CD4-positive, alpha-beta T cell treated with Interferon alpha-2 for 1 hour (primary cell): Measurements from ENCODE around the gene DCP1B.

ENCODE experiments used
- DNase-seq, 2 donors: peaks; one replicate each; pipeline ENCODE4 v3.0.0-alpha.2; 2020 to 2022

DCP1B gene

DNA sequence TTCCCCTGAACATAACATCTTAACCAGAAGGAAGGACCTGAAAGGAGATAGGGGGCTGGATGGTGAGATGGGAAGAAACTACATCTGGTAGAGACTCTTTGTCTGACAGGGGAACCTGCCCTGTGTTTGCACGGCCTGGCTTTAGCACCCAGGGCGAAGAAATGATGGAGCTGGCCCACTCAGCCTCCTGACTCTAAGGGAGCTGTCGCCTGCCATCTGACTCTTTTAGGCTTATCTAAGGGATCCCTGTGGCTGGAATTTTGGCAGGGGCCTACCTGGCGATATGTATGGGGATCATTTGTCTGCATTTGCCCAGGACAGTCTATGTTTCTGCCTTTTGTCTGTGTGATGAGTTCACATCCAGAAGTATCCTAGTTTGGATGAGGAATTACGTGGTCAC, 70.2 kb downstream of the DCP1B start:
- DNase-seq: no peak

DNA sequence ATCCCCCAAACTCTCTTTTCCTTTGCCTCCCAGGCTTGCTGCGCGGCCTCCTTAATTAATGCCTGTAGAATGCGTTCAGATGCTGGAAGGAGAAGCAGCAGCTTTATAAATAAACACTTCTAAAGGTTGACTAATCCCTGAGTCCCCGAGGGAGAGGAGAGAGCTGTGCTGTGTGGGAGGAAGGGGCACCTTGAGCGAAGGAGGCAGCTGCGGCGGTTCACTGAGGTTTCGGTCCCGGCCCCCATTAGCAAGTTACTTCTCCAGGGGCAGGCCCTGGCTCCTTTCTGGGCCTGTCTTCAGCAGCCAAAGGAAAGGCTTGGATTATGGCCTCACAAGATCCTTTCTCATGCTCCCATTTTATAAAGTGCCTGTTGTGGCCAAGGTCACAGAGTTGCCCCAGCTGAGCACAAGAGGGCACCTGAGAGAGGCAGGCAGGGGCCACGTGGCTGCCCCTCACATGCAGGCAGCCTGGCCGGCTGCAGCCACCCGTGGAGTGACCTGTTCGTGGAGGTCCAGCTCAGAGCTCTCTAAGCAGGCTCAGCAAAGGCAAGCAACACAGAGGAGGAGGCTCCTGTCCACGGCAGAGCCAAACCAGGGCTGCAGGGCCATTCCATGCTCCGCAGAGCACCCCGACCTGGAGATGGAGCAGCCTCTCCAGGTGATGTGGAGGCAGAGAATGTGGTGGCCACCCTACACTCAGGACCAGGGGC, 70.8 kb downstream of the DCP1B start:
- DNase-seq: no peak

DNA sequence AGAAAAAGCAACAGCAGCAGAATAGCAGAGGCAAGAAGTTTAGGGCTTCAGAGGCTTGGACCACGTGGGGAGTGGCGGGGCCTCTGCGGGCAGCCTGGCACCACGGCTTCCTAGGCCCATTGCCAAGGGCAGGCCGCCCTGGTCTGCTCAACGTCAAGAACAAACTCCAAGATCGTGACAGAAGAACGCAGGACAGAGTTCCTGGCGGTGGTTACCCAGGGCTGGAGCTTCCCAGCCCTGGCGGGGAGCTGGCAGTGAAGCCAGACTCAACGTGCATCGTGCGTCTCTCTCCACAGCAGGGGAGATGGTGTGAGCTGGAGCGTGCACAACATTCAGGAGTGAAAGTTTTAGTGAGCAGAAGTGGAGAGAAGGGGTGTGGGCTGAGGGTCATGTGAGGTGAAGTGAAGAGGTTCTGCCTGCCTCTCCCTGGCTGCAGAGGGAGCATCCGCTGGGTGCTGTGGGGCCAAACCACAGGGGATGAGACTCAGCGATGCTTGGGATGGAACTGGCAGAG, 71.9 kb downstream of the DCP1B start:
- DNase-seq: no peak

GRCh38 chr12:1931642-1932041, 72.6 kb downstream of the DCP1B start:
- DNase-seq: no peak

DNA sequence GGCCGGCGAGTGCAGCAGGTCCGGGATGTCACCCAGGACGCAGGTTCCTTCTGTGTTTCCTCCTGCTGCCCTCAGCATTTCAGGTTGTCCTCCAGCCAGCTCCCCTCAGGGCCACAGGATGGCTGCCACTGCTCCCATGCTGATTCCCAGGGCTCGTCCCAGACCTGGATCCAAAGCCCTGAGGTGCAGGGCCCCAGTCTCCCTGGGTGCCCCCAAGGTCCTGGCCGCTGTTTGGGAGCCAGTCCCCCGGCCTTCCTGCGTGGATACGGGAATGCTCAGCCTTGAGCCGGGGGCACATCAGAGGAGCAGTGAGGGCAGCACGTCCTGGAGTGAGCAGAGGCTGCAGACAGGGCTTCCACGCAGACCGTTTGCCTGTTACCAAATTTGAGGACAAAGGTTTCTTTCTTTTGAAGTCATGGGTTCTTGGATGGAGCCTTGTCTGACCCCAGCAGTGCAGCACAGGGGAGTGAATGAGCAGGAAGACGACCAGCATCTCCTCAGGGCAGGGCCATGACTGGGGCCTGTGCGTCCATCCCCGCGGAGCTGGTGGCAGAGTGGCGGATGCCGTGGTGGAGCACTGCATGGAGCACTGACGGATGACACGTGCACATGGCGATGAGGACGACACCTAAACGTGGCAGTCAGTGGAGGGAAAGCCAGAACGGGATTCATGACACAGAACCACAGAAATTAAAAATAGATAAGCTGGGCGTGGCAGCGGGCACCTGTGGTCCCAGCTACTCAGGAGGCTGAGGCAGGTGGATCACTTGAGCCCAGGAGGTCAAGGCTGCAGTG, 73.3 kb downstream of the DCP1B start:
- no peak for DNase-seq

DNA sequence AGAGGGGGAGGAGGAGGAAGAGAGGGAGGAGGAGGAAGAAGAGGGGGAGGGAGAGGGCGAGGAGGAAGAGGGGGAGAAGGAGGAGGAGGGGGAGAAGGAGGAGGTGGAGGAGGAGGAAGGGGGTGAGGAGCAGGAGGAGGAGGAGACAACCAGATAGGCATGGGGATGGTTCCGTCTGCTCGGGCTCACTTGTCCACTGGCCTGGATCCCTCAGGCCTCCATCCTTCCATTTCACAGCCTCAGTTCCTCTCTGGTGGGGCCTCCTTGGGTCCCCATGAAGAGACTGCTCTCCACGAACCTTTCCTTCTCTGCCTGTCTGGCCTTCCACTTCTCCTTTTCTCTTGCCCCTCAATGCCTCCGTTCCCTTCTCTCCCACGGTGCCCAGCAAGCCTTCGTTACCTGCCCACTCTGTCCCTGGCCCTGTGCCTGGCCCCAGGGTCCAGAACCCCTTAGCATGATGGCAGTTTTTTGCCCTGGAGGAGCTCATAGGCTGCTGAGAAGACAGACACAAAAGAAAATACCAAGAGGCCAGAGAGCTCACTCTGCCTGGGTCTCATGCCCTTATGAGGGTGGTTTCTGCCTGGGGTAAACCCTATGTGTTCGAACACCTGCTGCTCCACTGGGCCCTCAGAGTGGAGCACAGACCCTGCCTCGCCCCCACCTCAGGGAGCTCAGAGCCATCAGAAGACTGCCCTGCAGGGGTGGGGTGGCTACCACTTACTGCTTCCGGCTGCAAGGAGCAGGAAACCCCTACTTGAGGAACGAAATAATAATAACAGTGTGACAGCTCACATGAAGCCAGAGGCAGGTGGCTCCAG, 74.1 kb downstream of the DCP1B start:
- no peak for DNase-seq

DNA sequence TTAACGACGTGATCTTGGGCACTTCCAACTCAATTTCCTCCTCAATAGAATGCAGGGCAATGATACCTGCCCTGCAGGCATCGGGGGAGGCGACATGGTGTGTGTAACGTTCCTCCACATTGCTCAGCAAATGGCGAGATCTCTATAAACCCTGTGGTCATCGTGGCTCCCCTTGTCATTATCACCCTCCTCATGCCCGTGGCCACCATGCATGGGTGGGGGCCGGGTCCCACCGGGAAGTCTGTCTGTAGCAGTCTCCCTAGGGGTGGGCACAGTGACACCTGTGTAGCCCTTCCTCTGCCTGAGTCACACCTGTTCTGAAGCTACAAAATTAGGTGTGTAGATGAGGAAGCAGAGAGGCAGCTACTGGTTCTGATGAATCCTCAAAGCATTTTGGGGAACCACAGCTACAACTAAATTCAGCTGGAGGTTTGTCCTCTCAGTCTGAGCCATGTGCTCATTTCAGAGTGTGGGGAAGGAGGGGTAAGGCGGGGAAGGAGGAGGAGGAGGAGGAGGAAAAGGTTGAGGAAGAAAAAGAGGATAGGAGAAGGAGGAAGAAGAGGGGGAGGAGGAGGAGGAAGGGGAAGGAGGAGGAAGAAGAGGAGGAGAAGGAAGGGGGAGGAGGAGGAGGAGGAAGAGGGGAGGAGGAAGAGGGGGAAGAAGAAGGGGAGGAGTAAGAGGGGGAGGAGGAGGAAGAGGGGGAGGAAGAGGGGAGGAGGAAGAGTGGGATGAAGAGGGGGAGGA, 74.8 kb downstream of the DCP1B start:
- DNase-seq: no peak

GRCh38 chr12:1928439-1929121, 75.7 kb downstream of the DCP1B start:
- no peak for DNase-seq

DNA sequence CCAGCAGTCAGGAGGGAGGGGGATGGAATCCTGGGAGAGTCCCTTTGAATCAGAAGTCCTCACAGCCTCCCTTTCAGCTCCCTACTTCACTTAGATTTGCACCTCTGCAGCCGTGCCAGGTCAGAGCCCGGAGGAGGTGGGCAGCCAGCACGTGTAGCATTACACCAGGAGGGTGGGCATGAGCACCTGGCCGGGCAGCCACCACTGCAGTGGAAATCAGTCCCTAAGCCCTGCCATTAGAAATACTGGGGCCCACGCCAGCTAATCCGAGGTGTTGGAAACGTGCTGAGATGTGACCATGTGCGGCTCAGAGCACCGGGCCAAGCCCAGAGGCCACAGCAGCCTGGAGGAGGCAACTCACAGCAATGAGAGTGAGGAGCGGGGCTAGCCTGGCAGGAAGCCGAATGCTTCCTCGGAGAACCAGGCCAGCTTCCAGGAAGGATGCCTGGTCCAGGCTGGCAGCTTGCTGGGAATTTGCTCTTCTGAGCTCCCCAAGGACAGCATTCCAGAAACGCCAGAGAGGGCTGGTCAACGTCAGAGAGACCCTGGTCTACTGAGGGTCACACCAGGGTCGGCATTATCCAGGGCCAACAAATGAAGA, 76.4 kb downstream of the DCP1B start:
- no peak for DNase-seq

DNA sequence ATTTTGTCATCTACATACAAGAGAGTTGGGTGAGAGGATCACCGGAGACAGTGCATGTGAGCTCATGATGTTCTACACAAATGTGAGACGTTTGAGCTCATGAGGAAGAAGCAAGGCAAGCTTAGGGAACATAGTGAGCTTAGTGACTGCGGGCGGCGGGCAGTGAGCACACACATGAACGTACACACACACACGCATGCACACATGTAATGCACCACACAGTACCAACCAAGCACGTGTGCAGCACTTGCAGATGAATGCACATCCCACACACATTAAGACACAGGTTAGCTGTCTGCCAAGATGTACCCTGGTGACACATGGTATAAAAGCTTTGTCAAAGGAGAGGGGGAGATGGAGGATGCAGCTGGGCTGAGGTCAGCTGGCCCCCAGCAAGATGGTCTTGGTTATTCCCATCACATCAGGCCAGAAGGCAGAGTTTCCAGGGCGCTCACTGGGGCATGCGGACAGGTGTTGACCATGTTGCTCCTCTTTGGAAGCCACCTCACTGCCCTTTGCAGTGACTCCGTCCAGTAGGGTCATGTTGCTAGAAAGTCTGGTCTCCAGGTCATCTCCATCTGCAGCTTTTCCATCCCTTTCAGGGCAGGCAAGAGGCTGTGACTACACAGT, 77.1 kb downstream of the DCP1B start:
- no peak for DNase-seq

DNA sequence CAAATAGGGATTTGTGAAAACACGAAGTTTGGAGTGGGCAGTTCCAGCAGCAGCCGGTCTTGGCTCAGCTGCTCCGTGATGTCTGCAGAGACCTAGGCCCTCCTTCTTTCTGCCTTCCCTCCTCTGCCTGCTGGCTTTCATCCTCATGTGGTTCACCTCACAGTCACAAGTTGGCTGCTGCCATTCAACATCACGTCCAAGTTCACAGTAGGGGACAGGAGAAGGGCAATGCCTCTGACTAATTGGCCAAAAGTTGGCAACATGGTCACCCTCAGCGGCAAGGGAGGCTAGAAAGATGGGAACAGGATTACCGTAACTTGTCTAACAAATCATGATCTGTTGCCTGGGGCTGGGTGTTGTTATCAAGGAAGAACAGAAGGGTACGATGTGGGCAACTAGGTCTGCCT, 78.0 kb downstream of the DCP1B start:
- no peak for DNase-seq

DNA sequence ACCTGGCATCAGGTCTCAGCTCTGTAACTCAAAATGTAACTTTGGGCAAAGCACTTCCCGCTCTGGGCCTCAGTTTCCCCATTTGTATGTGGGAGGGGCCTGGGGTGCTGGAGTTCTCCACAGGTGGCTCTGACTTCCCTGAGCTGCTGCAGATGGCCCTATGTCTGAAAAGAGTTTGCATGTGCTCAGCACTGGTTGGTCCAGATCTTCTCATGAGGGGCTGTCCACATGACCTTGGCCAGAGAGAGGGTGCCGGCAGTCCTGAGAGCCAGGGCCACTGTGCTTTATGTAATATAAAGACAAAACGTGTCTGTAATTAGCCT, 78.6 kb downstream of the DCP1B start:
- no peak for DNase-seq

GRCh38 chr12:1924996-1925683, 79.1 kb downstream of the DCP1B start:
- no peak for DNase-seq

GRCh38 chr12:1922985-1923384, 81.3 kb downstream of the DCP1B start:
- no peak for DNase-seq

- no peak for DNase-seq
Observed at GRCh38 chr12:1922075-1922709, 82.1 kb downstream of the DCP1B start.

GRCh38 chr12:1920971-1921370, 83.3 kb downstream of the DCP1B start:
- peak in 1 of 2 donors; percentile 30 for DNase-seq

GRCh38 chr12:1920436-1920835, 83.8 kb downstream of the DCP1B start:
- DNase-seq: no peak

DNA sequence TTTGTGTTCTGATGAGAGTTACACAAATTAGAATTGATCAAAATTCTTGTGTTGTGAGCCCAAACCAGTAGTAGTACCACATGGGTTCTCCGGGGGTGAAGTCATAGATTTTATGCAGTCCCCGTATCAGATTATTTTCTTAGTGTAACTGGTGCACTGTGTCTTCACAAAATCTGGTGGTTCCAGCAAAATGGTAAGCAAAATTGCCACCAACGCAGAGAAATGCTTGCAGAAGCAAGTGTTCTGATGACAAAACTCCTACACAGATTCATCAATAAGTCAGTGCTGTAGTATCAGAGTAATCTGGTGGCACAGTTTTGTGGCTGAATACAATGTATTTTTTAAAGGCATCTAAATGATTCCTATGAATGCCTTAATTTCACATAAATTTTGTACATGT, 84.5 kb downstream of the DCP1B start:
- no peak for DNase-seq

DNA sequence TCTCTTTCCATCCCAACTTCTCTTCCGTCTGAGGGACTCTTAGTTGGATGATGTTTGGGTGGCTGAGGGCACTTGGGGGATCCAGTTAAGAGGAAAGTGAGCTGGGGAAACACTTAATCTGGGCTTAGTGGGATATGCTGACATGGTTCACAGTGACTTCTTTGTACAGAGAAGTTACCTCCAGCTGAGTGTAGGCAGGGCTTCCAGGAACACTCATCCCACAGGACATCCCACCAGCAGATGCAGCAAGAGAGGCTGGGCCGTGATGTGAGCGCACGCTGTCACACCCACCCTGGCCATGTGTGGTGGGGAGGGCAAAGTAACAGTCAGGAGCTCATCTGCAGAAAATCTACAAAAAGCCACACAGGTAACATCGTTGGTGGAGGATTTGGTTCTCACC, 85.0 kb downstream of the DCP1B start:
- no peak for DNase-seq

- no peak for DNase-seq
Observed at GRCh38 chr12:1918884-1919236, 85.4 kb downstream of the DCP1B start.
